Stimulated activated CD4-positive, alpha-beta T cell treated with anti-CD3 and anti-CD28 coated beads, Interleukin-4, amount 100 ng/mL, for 1 hour (primary cell): Measurements from ENCODE around the gene RFWD3.
"Not testable (repeated sequence)": the region's sequence is repeated elsewhere in the genome, so short reads cannot be mapped to it uniquely, and the experiment has no call there.

Experiments used
- DNase-seq: peaks from one replicate; pipeline ENCODE4 v3.0.0-alpha.2; 2020

Gene RFWD3

GRCh38 chr16:74666010-74666421 is 661 bp downstream of the RFWD3 start:
- DNase-seq, result no peak

- no peak for DNase-seq
Measured at GRCh38 chr16:74661064-74661463, 5.6 kb downstream of the RFWD3 start.

GRCh38 chr16:74660383-74660782 is 6.3 kb downstream of the RFWD3 start:
- DNase-seq, result no peak

- DNase-seq, result no peak
Measured at GRCh38 chr16:74659041-74659440, 7.6 kb downstream of the RFWD3 start.

GRCh38 chr16:74657870-74658642 is 8.6 kb downstream of the RFWD3 start:
- DNase-seq, result no peak

GRCh38 chr16:74654536-74655050 is 12.1 kb downstream of the RFWD3 start:
- no peak for DNase-seq

GRCh38 chr16:74652883-74653282 is 13.8 kb downstream of the RFWD3 start:
- not testable (repeated sequence) for DNase-seq

- no peak for DNase-seq
Measured at GRCh38 chr16:74652249-74652648, 14.4 kb downstream of the RFWD3 start.

GRCh38 chr16:74651841-74652240 is 14.8 kb downstream of the RFWD3 start:
- no peak for DNase-seq

- DNase-seq, result no peak
Measured at GRCh38 chr16:74650966-74651567, 15.6 kb downstream of the RFWD3 start.

GRCh38 chr16:74649839-74650504 is 16.7 kb downstream of the RFWD3 start:
- no peak for DNase-seq

- DNase-seq, result no peak
Measured at GRCh38 chr16:74641969-74642368, 24.7 kb downstream of the RFWD3 start.

- DNase-seq, result no peak
Measured at GRCh38 chr16:74637742-74638453, 28.8 kb downstream of the RFWD3 start.

- no peak for DNase-seq
Measured at GRCh38 chr16:74635303-74635702, 31.4 kb downstream of the RFWD3 start.

GRCh38 chr16:74633686-74634085 is 33.0 kb downstream of the RFWD3 start:
- DNase-seq, result no peak

GRCh38 chr16:74627506-74628220 is 39.0 kb downstream of the RFWD3 start:
- DNase-seq, result no peak

- no peak for DNase-seq
Measured at GRCh38 chr16:74626741-74627416, 39.8 kb downstream of the RFWD3 start.

- no peak for DNase-seq
Measured at GRCh38 chr16:74625500-74626350, 41.0 kb downstream of the RFWD3 start.

GRCh38 chr16:74623839-74624235 is 42.8 kb downstream of the RFWD3 start:
- DNase-seq, result no peak

- no peak for DNase-seq
Measured at GRCh38 chr16:74623214-74623838, 43.4 kb downstream of the RFWD3 start.
